Measurements from ENCODE around the gene ELAPOR1. TPM values are rescaled to one million over a fixed set of nuclear protein-coding genes. Genes with fewer than 3 reads are reported as not detected.

The ELAPOR1 gene
- total and polyA plus RNA-seq, 9 of the 15 experiments (the other 6 are each of a cell fraction or from before 2014, with no cell fraction given): 0.07 to 1.2 (median 0.18) TPM

- peak; percentile 74 for TF ChIP-seq HMBOX1 (IDR thresholded peaks at IDR 0.05)
- TF ChIP-seq CTCFL (IDR thresholded peaks at IDR 0.05; ENCODE audit: borderline replicate concordance, insufficient read depth, low read depth, low read length, poor library complexity, severe bottlenecking): no peak
- no peak for TF ChIP-seq MXD1 (CRISPR knock-in tag; IDR thresholded peaks at IDR 0.05; ENCODE audit: borderline replicate concordance, poor library complexity, severe bottlenecking)
- TF ChIP-seq, protein P1, sequence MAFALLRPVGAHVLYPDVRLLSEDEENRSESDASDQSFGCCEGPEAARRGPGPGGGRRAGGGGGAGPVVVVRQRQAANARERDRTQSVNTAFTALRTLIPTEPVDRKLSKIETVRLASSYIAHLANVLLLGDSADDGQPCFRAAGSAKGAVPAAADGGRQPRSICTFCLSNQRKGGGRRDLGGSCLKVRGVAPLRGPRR (CRISPR knock-in tag; IDR thresholded peaks at IDR 0.05): no peak
- TF ChIP-seq NRF1 (conservative IDR thresholded peaks at IDR 0.05 in 1 of 2, IDR thresholded peaks at IDR 0.05 in 1 of 2): peak; percentile 55 to 63
- TF ChIP-seq NFRKB (IDR thresholded peaks at IDR 0.05; ENCODE audit: low read depth): no peak
- no peak for TF ChIP-seq NKRF (IDR thresholded peaks at IDR 0.05; ENCODE audit: borderline replicate concordance)
- TF ChIP-seq PHB2 (IDR thresholded peaks at IDR 0.05; ENCODE audit: low read depth): 0 out of 2 replicates have a peak, but pooled peaks have one; percentile 69
- TF ChIP-seq NCOA1 (IDR thresholded peaks at IDR 0.05; ENCODE audit: low read depth): peak; percentile 57; the same call in 1 of the 2 replicates
- no peak for TF ChIP-seq E2F3 (CRISPR knock-in tag; IDR thresholded peaks at IDR 0.05)
- peak; percentile 62 for TF ChIP-seq LCOR (CRISPR knock-in tag; IDR thresholded peaks at IDR 0.05)
- TF ChIP-seq CBX3 (IDR thresholded peaks at IDR 0.05; ENCODE audit: borderline replicate concordance in 1 of 2, low read length in 2 of 2): peak in 1 of 2 experiments; percentile 75; a peak in 1 of 3 replicates
- no peak for TF ChIP-seq ZBTB9 (CRISPR knock-in tag; IDR thresholded peaks at IDR 0.05)
- TF ChIP-seq ZNF717 (CRISPR knock-in tag; IDR thresholded peaks at IDR 0.05): no peak
- peak in 1 of 2 experiments; percentile 29; a peak in 1 of 4 replicates for TF ChIP-seq TEAD1 (CRISPR knock-in tag; IDR thresholded peaks at IDR 0.05)
- TF ChIP-seq PBX2 (CRISPR knock-in tag; IDR thresholded peaks at IDR 0.05; ENCODE audit: low read depth): no peak
- no peak for TF ChIP-seq PBX2 (tag; conservative IDR thresholded peaks at IDR 0.05; ENCODE audit: low read depth)
- TF ChIP-seq GATAD2A (IDR thresholded peaks at IDR 0.05): peak; percentile 95
- peak; percentile 96 for TF ChIP-seq PML (IDR thresholded peaks at IDR 0.05; ENCODE audit: low read length)
These were observed 20.5 kb downstream of the ELAPOR1 start (continued) for GRCh38 chr1:109134423-109134822.

All from K562 (cell line).